Esophagus squamous epithelium (tissue), 4 donors: ENCODE results near the gene CHST14.

Experiments used
- CTCF ChIP-seq, 6 experiments: fragments of 450-650 bp in 4 of 6; fragments of 200-600 bp in 2 of 6; sonication (generic) in 2 of 6; IDR thresholded peaks; one replicate each; pipeline ENCODE4 v1.5.1; 2016 to 2019; ENCODE audit warnings: antibody characterized with exemption in 6 of 6, mild to moderate bottlenecking in 4 of 6, moderate library complexity in 4 of 6
- POLR2A ChIP-seq, 4 donors: fragments of 450-650 bp; IDR thresholded peaks; one replicate each; pipeline ENCODE4 v1.6.1; 2017; ENCODE audit warnings: antibody characterized with exemption in 4 of 4, mild to moderate bottlenecking in 4 of 4, moderate library complexity in 3 of 4

GRCh38 chr15:40448354-40448753, 22.4 kb upstream of the CHST14 start:
- TF ChIP-seq CTCF (IDR thresholded peaks at IDR 0.05) (no peak), POLR2A (IDR thresholded peaks at IDR 0.05) (no peak)
